ENCODE data around the gene UHMK1. TPM values are rescaled to one million over a fixed set of nuclear protein-coding genes. Genes with fewer than 3 reads are reported as not detected.

UHMK1 gene
- total and polyA plus RNA-seq, 2 of the 4 experiments (the other 2 are of a cell fraction) = 15.6 to 57.9 TPM

DNA sequence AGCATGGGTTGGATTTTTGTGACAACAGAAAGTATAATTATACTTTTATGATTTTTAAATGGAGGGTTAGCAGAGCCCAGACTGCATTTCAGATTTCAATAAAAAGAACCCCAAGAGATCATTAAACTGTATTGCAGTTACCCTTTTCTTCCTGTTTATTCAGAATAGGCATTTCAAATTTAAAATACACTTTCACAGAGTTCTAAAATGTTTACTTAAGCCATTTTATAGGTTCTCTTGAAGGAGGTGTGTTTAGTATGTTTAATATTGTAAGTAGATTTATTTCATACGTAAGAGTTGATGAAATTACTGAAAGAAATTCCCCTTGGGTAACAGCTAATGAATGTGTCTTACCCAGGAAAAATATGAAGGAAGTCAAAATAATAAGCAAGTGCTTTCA lies 81.3 kb downstream of the UHMK1 start:
- DNase-seq (no peak), ATAC-seq (ENCODE audit: low read depth) (no peak)
- Histone ChIP-seq H3K4me1 (ENCODE audit: control insufficient read depth, insufficient read depth, low read length) (no peaks in the 10 kb centered on the region), H2AK9ac (replicated peaks; ENCODE audit: low read depth, low read length, poor library complexity) (no peak overlapping the region), H3K79me1 (ENCODE audit: low read depth in 1 of 2, low read length in 2 of 2) (peaks cover 31 to 41% of the 10 kb centered on the region in 2 experiments), H3K4me2 (ENCODE audit: low read depth, low read length) (no peak overlapping the region), H4K8ac (ENCODE audit: low read depth in 2 of 2, low read length in 2 of 2) (no peak overlapping the region), H2BK120ac (ENCODE audit: low read depth, low read length) (no peak overlapping the region), H3K27ac (ENCODE audit: insufficient read depth, low read length) (no peak overlapping the region), H2AK5ac (ENCODE audit: low read depth, low read length) (no peak overlapping the region), H3K4ac (ENCODE audit: low read depth, low read length) (no peak overlapping the region), H3K56ac (ENCODE audit: extremely low read depth, insufficient read depth, low read length) (no peak overlapping the region), H3K18ac (ENCODE audit: low read depth, low read length) (no peak overlapping the region), H3K36me3 (ENCODE audit: control insufficient read depth, insufficient read depth, low read length) (peaks cover 25% of the 10 kb centered on the region), H3K9me3 (ENCODE audit: control insufficient read depth, insufficient read depth, low read length) (no peaks in the 10 kb centered on the region), H2BK5ac (ENCODE audit: low read depth, low read length, poor library complexity, severe bottlenecking) (no peak overlapping the region), H3K27me3 (ENCODE audit: control insufficient read depth, insufficient read depth, low read length) (no peaks in the 10 kb centered on the region), H3K9ac (ENCODE audit: low read depth, low read length) (no peak overlapping the region), H4K20me1 (ENCODE audit: insufficient read depth, low read length) (peaks cover 11% of the 10 kb centered on the region), H3K4me3 (ENCODE audit: insufficient read depth, low read depth, low read length) (no peak overlapping the region), H4K5ac (ENCODE audit: low read depth, low read length) (no peak overlapping the region), H2BK15ac (ENCODE audit: low read depth, low read length) (no peak overlapping the region), H3K9me1 (ENCODE audit: insufficient read depth, low read length) (0 out of 2 replicates have a peak, but pooled peaks cover 3% of the 10 kb centered on the region), H3K23ac (ENCODE audit: low read depth, low read length) (no peak overlapping the region), H2BK20ac (ENCODE audit: low read depth, low read length) (no peak overlapping the region), H3K14ac (replicated peaks; ENCODE audit: low read depth, low read length) (no peak overlapping the region), H4K91ac (ENCODE audit: insufficient read depth, low read depth, low read length) (no peak overlapping the region), H2AFZ (replicated peaks; ENCODE audit: low read length, poor library complexity) (no peak overlapping the region)
- whole genome bisulfite sequencing, 2 experiments (ENCODE audit: extremely low coverage in 2 of 2, insufficient read length in 1 of 2) = 100% methylated on average over 1 of the region's 1 CpG; no CpG with 5 or more reads in 1 of the 2 experiments
- in situ Hi-C loops (cut with MboI; ENCODE audit: low sequenced_read_pairs) = no loop called here
- CTCF ChIA-PET = no interaction called here
- no TSS peak for BruUV-seq (replicated peaks)
- POLR2A ChIA-PET (ENCODE audit: unreplicated experiment) = no interaction called here
- intact Hi-C loops (cut with micrococcal nuclease) = no loop called here
- TF ChIP-seq MAFK (IDR thresholded peaks at IDR 0.05; ENCODE audit: low read depth, low read length) (no peak), BHLHE40 (IDR thresholded peaks at IDR 0.05; ENCODE audit: low read depth, low read length) (no peak), USF2 (IDR thresholded peaks at IDR 0.05; ENCODE audit: low read depth, low read length) (no peak), RFX5 (IDR thresholded peaks at IDR 0.05; ENCODE audit: low read depth, low read length) (no peak), RCOR1 (IDR thresholded peaks at IDR 0.05; ENCODE audit: insufficient replicate concordance, low read length) (no peak), MAZ (IDR thresholded peaks at IDR 0.05; ENCODE audit: borderline replicate concordance, low read depth, low read length) (no peak), FOS (IDR thresholded peaks at IDR 0.05; ENCODE audit: low read depth, low read length) (no peak), POLR2A (IDR thresholded peaks at IDR 0.05; ENCODE audit: low read depth, low read length) (no peak), SMC3 (IDR thresholded peaks at IDR 0.05; ENCODE audit: low read depth, low read length) (no peak), MXI1 (IDR thresholded peaks at IDR 0.05; ENCODE audit: borderline replicate concordance, low read depth, low read length) (no peak), CHD1 (IDR thresholded peaks at IDR 0.05; ENCODE audit: low read depth, low read length) (no peak), NFE2L2 (IDR thresholded peaks at IDR 0.05; ENCODE audit: low read depth, low read length) (no peak), ELK1 (IDR thresholded peaks at IDR 0.05; ENCODE audit: borderline replicate concordance, low read depth, low read length) (no peak), CEBPB (IDR thresholded peaks at IDR 0.05; ENCODE audit: low read depth, low read length) (no peak), RAD21 (IDR thresholded peaks at IDR 0.05; ENCODE audit: low read length) (no peak)
- TF ChIP-seq, protein P1, sequence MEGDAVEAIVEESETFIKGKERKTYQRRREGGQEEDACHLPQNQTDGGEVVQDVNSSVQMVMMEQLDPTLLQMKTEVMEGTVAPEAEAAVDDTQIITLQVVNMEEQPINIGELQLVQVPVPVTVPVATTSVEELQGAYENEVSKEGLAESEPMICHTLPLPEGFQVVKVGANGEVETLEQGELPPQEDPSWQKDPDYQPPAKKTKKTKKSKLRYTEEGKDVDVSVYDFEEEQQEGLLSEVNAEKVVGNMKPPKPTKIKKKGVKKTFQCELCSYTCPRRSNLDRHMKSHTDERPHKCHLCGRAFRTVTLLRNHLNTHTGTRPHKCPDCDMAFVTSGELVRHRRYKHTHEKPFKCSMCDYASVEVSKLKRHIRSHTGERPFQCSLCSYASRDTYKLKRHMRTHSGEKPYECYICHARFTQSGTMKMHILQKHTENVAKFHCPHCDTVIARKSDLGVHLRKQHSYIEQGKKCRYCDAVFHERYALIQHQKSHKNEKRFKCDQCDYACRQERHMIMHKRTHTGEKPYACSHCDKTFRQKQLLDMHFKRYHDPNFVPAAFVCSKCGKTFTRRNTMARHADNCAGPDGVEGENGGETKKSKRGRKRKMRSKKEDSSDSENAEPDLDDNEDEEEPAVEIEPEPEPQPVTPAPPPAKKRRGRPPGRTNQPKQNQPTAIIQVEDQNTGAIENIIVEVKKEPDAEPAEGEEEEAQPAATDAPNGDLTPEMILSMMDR (conservative IDR thresholded peaks at IDR 0.05; ENCODE audit: low read depth, low read length) = no peak
- dilution Hi-C loops (cut with HindIII; ENCODE audit: low sequenced_read_pairs, unreplicated experiment) = no loop called here

All from IMR-90 (cell line).